ENCODE results near the gene GAL3ST2.
"Not testable (repeated sequence)": the region's sequence is repeated elsewhere in the genome, so short reads cannot be mapped to it uniquely, and the experiment has no call there.

Gene GAL3ST2

GRCh38 chr2:241815477-241816430 is 39.1 kb downstream of the GAL3ST2 start:
- Histone ChIP-seq H2AFZ (ENCODE audit: low read length) (no peak overlapping the region), H3F3A (ENCODE audit: insufficient read depth, low read length) (no peaks in the 10 kb centered on the region), H3K9me2 (replicated peaks; ENCODE audit: insufficient read depth, low read length) (no peaks in the 10 kb centered on the region), H3K9me3 (replicated peaks; ENCODE audit: insufficient read depth, low read length) (no peaks in the 10 kb centered on the region), H3K27ac (ENCODE audit: low read length) (no peak overlapping the region), H4K20me1 (ENCODE audit: insufficient read depth, low read length) (no peaks in the 10 kb centered on the region), H3K9ac (ENCODE audit: low read length) (no peak overlapping the region), H3K36me3 (replicated peaks; ENCODE audit: insufficient read depth, low read length) (no peaks in the 10 kb centered on the region), H3K4me2 (ENCODE audit: low read depth, low read length) (no peak overlapping the region), H3K27me3 (replicated peaks; ENCODE audit: insufficient read depth, low read length) (peaks cover 82% of the 10 kb centered on the region), H3K79me2 (ENCODE audit: low read length) (no peaks in the 10 kb centered on the region), H3K4me3 (ENCODE audit: low read length) (no peak overlapping the region), H3K4me1 (ENCODE audit: low read length) (no peaks in the 10 kb centered on the region)
- DNase-seq, result no peak
- TF ChIP-seq EZH2phosphoT487 (IDR thresholded peaks at IDR 0.05; ENCODE audit: low read length), result no peak
- TF ChIP-seq, protein P1, sequence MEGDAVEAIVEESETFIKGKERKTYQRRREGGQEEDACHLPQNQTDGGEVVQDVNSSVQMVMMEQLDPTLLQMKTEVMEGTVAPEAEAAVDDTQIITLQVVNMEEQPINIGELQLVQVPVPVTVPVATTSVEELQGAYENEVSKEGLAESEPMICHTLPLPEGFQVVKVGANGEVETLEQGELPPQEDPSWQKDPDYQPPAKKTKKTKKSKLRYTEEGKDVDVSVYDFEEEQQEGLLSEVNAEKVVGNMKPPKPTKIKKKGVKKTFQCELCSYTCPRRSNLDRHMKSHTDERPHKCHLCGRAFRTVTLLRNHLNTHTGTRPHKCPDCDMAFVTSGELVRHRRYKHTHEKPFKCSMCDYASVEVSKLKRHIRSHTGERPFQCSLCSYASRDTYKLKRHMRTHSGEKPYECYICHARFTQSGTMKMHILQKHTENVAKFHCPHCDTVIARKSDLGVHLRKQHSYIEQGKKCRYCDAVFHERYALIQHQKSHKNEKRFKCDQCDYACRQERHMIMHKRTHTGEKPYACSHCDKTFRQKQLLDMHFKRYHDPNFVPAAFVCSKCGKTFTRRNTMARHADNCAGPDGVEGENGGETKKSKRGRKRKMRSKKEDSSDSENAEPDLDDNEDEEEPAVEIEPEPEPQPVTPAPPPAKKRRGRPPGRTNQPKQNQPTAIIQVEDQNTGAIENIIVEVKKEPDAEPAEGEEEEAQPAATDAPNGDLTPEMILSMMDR (IDR thresholded peaks at IDR 0.05; ENCODE audit: low read length), result no peak
- no peak for TF ChIP-seq EZH2 (optimal IDR thresholded peaks at IDR 0.05; ENCODE audit: low read depth, low read length)

DNA sequence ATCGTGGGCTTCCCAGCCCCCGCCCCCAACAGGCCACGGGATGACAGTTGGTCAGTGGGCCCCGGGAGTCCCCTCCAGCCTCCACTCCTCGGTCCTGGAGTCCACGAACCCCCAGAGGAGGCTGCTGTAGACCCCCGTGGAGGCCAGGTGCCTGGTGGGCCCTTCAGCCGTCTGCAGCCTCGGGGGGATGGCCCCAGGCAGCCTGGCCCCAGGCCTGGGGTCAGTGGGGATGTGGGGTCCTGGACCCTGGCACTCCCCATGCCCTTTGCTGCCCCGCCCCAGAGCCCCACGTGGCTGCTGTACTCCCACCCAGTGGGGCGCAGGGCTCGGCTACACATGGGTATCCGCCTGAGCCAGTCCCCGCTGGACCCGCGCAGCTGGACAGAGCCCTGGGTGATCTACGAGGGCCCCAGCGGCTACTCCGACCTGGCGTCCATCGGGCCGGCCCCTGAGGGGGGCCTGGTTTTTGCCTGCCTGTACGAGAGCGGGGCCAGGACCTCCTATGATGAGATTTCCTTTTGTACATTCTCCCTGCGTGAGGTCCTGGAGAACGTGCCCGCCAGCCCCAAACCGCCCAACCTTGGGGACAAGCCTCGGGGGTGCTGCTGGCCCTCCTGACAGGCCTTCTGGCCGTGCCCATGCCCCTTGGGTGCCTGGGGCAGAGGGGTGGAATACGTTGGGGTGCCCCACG is 40.0 kb downstream of the GAL3ST2 start:
- no peaks in the 10 kb centered on the region for H3K79me2 ChIP-seq (ENCODE audit: low read length)
- no peaks in the 10 kb centered on the region for H3K4me1 ChIP-seq (ENCODE audit: low read length)
- H2AFZ ChIP-seq (ENCODE audit: low read length), result no peak overlapping the region
- peaks cover 76% of the 10 kb centered on the region for H3K27me3 ChIP-seq (replicated peaks; ENCODE audit: insufficient read depth, low read length)
- H3K9me3 ChIP-seq (replicated peaks; ENCODE audit: insufficient read depth, low read length), result no peaks in the 10 kb centered on the region
- H3K9me2 ChIP-seq (replicated peaks; ENCODE audit: insufficient read depth, low read length), result no peaks in the 10 kb centered on the region
- H3K9ac ChIP-seq (ENCODE audit: low read length), result no peak overlapping the region
- no peak for DNase-seq
- H4K20me1 ChIP-seq (ENCODE audit: insufficient read depth, low read length), result no peaks in the 10 kb centered on the region
- H3K4me3 ChIP-seq (ENCODE audit: low read length), result no peak overlapping the region
- no peak overlapping the region for H3K27ac ChIP-seq (ENCODE audit: low read length)
- no peaks in the 10 kb centered on the region for H3K36me3 ChIP-seq (replicated peaks; ENCODE audit: insufficient read depth, low read length)
- TF ChIP-seq, protein P1 (IDR thresholded peaks at IDR 0.05; ENCODE audit: low read length), result no peak
- TF ChIP-seq EZH2phosphoT487 (IDR thresholded peaks at IDR 0.05; ENCODE audit: low read length) (no peak), EZH2 (optimal IDR thresholded peaks at IDR 0.05; ENCODE audit: low read depth, low read length) (no peak)
- H3F3A ChIP-seq (ENCODE audit: insufficient read depth, low read length), result no peaks in the 10 kb centered on the region
- no peak overlapping the region for H3K4me2 ChIP-seq (ENCODE audit: low read depth, low read length)

- no peaks in the 10 kb centered on the region for H4K20me1 ChIP-seq (ENCODE audit: insufficient read depth, low read length)
- H3K4me1 ChIP-seq (ENCODE audit: low read length), result no peaks in the 10 kb centered on the region
Measured at GRCh38 chr2:241817126-241817820, 40.7 kb downstream of the GAL3ST2 start.

DNA sequence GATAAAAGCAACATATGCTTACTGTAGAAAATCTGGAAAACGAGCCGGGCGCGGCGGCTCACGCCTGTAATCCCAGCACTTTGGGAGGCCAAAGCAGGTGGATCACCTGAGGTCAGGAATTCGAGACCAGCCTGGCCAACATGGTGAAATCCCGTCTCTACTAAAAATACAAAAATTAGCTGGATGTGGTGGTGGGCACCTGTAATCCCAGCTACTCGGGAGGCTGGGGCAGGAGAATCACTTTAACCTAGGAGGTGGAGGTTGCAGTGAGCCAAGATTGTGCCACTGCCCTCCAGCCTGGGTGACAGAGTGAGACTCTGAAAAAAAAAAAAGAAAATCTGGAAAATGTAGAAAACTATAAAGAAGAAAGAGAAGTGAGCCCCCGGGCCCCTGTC is 41.2 kb downstream of the GAL3ST2 start:
- not testable (repeated sequence) for H3K9ac ChIP-seq (ENCODE audit: low read length); H4K20me1 ChIP-seq (ENCODE audit: insufficient read depth, low read length); H3K36me3 ChIP-seq (replicated peaks; ENCODE audit: insufficient read depth, low read length); H3K9me3 ChIP-seq (replicated peaks; ENCODE audit: insufficient read depth, low read length); H2AFZ ChIP-seq (ENCODE audit: low read length); DNase-seq; H3K9me2 ChIP-seq (replicated peaks; ENCODE audit: insufficient read depth, low read length); H3K4me1 ChIP-seq (ENCODE audit: low read length); H3K27ac ChIP-seq (ENCODE audit: low read length); H3K79me2 ChIP-seq (ENCODE audit: low read length); H3K4me3 ChIP-seq (ENCODE audit: low read length); H3F3A ChIP-seq (ENCODE audit: insufficient read depth, low read length); H3K4me2 ChIP-seq (ENCODE audit: low read depth, low read length)
- H3K27me3 ChIP-seq (replicated peaks; ENCODE audit: insufficient read depth, low read length), result peaks cover 63% of the 10 kb centered on the region

More at GRCh38 chr2:241817126-241817820, 40.7 kb downstream of the GAL3ST2 start:
- H3F3A ChIP-seq (ENCODE audit: insufficient read depth, low read length), result no peaks in the 10 kb centered on the region
- H3K4me3 ChIP-seq (ENCODE audit: low read length), result no peak overlapping the region
- DNase-seq, result no peak
- H3K9ac ChIP-seq (ENCODE audit: low read length), result no peak overlapping the region
- H3K4me2 ChIP-seq (ENCODE audit: low read depth, low read length), result peak overlapping the region; percentile 15; the same call in 1 of the 2 replicates
- no peak overlapping the region for H2AFZ ChIP-seq (ENCODE audit: low read length)
- no peak for TF ChIP-seq EZH2 (optimal IDR thresholded peaks at IDR 0.05; ENCODE audit: low read depth, low read length)
- TF ChIP-seq EZH2phosphoT487 (IDR thresholded peaks at IDR 0.05; ENCODE audit: low read length), result no peak
- TF ChIP-seq, protein P1 (IDR thresholded peaks at IDR 0.05; ENCODE audit: low read length), result no peak
- H3K79me2 ChIP-seq (ENCODE audit: low read length), result no peaks in the 10 kb centered on the region
- H3K9me2 ChIP-seq (replicated peaks; ENCODE audit: insufficient read depth, low read length), result no peaks in the 10 kb centered on the region
- H3K27ac ChIP-seq (ENCODE audit: low read length), result no peak overlapping the region
- peaks cover 69% of the 10 kb centered on the region for H3K27me3 ChIP-seq (replicated peaks; ENCODE audit: insufficient read depth, low read length)
- H3K36me3 ChIP-seq (replicated peaks; ENCODE audit: insufficient read depth, low read length), result no peaks in the 10 kb centered on the region
- no peaks in the 10 kb centered on the region for H3K9me3 ChIP-seq (replicated peaks; ENCODE audit: insufficient read depth, low read length)
